ENCODE results near the gene HOXB9.

Gene HOXB9

DNA sequence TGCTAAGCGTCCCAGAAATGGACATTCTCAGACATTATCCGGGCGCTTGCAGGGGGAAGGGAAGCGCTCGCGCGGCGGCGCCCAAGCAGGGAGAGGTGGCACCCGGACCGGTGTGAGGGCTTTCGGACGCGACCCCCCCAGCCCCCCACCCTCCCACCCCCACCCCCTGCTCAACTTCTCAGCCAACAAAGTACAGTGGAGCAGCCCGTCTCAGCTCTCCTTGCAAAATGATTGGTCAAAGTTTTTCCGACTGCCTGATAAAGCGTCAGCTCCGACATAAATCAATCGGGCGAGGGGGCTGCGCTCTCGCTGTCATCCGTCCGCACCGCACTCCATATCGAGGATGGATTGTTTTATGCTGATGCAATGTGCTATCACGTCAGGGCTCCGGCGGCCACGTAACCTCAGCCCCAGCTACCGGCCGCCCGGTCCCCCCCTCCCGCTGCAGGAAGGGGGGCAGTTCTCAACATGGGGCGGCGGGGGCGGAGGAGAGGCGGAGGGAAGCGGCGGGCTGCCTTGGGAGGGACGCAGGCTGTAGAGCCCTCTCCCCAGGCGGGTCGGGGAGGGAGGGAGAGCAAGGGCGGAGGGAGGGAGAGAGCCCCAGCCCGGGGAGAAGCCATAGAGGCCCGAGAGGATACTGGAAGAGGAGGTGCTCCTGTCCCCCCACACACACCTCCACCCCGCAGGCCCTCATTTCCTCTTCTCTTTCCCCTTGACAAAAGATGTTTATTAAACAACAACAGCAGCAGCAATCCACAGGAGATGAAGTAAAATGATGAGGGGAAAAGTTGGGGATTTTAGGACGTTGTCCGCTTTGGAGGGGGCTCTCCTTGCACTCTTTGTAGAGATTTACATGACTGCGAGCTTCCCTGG, at the start of gene HOXB9:
Gene HOXB9 (minus strand): TSS at position 114 of the 873 bp plus-strand sequence. CDS start 89 bp downstream, at position 25.
- DNase-seq, result no peak

DNA sequence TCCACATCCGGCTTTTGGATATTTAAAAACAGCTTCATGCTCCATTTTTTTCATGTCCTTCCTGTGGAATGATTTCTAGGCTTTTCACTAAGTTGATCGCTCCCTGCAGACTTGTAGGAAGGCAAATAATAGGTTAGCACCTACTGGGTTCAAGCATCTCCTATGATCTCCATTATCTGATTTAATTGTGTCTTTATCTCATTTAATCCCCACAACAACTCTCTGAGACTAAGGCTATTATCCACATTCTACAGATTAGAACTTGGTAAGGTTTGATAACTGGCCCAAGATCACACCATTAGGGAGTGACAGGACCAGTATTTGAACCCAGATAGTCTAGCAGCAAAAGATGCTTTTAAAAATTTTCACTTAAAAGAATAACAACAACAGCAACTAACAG, 46.2 kb upstream of the HOXB9 start:
- no peak for DNase-seq

DNA sequence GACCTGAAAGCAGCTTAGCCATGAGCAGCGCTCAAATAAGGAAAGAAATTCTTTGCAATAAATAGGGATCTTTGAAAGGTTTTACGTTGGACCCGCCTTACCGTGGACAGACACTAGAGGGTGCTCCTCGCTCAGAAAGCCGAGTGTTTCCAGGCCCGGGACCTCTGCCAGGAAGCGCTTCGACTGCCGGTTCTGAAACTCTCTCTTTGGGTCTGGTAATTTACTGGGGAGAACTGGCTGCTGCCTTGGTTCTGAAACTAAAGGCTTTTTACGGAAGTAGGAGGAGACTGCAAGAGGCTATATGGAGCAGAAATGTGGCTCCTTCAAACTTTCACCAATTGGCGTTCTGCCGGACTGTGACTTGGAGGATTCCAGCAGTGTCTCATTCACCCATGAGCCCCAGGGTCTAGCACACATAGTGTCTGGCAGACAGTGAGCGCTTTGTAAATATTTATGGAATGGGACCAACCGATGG, 45.6 kb upstream of the HOXB9 start:
- DNase-seq, result peak; percentile 81

DNA sequence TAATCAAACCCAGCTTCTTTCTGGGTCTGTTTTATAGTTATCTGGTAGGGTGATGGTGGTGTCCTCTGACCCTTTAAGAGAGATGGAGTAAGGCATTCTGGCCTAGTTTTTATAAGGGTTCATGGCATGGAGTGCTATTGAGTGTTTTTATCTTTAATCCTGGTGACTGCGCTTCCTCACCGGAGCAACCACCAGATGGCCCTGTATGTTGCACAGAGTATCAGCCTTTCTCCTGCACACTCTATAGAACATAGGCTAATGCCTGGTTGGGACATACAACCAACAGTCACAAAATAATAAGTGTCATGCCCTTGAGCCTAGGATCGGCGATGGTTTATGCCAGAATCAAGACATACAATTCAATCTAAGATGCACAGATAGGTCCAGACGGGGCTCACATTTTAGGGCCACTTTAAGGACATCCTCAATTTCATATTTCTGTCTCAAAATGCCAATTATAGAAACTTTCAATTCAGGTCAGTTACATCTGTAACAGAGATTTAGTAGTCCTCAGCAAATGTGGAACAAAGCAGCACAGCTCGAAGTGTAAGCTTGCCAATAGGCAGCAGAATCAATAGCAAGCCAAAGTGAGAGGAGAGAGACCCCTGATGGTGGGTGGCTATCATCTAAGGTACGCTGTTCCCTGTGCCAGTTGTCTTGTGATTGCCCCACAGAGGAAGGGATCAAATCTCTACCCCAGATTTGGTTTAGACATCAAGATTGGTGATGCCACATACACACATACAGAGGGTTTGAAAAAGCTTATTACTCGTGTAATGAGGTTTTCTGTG, 37.2 kb upstream of the HOXB9 start:
- peak; percentile 11 for DNase-seq

DNA sequence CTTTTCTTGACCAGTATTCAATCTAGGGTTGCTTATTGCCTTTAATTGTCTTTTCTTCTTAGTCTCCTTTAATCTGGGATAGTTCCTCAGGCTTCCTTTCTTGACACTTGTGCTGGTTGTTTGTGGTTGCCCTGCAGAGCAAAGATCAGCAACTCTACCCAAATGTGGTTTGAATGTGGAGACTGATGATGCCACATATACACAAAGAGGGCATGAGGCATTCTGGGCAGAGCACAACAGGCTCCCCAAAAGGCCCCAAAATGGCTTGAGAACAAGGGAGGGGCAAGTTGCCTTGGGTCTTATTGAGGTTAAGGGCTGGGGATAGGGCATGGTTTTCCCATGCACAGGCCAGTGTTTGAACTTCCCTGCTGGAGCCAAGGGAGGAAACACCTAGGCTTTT, 29.8 kb upstream of the HOXB9 start:
- no peak for DNase-seq

DNA sequence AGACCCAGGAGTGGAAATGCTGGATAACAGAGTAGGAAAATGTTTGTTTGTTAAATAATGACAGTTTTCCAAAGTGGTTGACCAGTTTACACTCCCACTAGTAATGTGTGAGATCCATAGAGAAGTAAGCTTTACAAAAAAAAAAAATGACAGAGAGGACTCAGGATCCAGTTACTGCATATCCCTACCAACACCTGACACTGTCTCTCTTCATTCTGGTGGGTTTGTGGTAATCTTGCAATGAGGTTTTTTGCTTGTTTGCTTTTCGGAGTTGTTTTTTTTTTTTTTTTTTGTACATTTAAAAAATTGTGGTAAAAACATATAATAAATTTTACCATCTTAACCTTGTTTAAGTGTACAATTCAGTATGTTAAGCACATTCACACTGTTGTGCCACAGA, 23.6 kb upstream of the HOXB9 start:
- DNase-seq, result no peak

DNA sequence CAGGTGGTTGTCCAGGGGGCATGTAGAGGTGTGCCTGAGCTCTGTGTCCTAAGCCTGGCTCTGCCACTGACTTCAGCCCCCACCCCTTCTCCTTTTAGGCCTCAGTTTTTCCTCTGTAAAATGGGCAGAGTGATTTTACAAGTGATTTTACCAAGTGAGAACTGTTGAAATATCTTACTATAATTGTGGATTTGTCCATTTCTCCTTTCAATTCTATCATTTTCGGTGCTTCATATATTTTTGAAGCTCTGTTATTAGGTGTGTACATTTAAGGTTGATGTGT, 21.7 kb upstream of the HOXB9 start:
- no peak for DNase-seq

DNA sequence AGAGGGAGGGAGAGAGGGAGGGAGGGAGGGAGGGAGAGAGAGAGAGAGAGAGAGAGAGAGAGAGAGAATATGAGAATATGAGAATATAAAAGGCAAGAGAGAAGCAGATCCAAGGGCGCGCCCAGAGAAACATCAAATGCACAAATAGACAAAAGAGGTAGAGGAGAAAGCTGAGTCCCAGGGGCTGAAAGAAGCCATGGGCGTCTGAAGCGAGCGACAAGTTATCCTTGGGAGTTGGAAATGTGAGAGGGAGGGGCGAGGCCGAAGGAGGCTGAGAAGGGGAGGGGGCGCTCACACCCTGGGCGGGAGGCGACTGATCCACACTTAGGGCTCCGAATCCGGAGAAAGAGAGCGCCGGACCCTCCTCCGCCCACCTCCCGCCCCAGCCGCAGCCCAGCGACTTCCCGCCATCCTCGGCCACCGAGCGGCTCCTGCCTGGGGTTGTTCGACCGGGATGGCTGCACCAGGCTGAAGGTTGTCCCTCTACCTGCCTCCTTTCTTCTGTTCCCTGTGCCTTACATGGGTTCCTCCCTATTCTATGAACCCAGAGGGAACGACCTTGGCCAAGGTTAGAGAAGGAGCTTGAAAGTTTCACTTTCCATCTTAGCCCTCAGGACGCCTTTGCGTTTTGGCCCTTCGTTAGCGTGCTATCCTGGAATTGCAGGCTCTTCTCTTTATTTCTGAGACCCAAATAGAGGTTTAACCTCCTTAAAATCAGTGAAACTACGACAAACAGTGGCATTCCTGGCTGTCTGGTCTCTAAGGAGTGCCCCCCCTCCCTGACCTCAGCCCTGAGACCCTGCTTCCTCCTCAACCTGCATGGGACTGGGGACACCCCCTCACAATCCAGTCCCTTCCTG, 21.2 kb upstream of the HOXB9 start:
- no peak for DNase-seq

- no peak for DNase-seq
These were observed 20.3 kb upstream of the HOXB9 start for GRCh38 chr17:48646183-48647102.

DNA sequence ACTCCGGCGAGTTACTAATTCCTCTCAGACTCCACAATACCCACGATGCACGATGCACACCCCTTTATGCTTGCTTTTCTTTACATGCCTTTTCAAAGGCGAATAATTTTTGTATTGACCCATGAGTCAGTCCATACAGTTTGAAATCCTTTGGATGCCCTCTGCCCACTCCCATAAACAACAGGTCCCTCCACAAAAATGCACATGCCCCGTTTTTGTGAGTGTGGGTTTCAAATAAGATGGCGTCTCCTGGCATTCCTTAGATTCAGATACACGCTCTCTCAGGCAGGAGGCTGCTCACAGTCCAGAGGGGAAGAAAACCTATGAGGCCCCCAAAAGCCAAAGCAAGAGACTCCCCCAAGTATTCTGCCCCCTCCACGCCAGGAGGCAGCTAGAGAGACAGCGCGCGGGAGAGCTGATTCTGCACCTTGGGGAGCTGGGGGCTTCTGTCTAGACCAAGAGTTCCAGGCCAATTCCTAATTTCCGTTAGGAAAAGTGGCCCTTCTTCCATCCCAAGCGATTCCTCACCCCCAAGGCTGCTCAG, 19.6 kb upstream of the HOXB9 start:
- DNase-seq, result no peak

DNA sequence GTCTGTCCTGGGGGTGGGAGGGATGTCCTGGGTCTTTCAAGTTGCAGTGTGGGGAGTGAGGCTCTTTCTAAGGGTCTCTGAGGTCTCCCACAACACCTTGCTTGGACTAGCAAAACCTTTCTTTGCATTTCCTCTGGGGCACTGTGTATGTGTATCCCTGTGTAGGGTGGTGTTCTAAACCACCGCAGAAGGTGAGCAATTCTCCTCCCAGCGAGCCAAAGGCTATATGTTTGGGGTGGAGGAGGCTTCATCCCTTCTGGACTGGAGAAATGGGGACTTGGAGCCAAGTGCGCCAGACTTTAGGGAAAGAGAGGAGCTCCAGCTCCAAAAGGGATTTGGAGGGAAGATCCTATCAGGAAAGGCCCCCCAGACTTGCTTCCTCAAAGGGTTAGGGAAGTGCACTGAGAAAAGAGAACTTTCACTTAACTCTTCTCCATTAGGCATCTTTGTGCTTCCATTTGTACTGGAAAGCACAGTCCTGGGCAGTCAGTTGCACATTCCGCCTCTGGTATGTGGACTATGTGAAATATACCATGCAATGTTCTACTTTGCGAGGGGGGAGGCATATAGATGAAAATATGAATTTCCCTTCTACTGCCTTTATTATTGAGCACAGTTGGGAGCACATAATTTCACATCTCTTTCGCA, 18.9 kb upstream of the HOXB9 start:
- DNase-seq, result no peak

DNA sequence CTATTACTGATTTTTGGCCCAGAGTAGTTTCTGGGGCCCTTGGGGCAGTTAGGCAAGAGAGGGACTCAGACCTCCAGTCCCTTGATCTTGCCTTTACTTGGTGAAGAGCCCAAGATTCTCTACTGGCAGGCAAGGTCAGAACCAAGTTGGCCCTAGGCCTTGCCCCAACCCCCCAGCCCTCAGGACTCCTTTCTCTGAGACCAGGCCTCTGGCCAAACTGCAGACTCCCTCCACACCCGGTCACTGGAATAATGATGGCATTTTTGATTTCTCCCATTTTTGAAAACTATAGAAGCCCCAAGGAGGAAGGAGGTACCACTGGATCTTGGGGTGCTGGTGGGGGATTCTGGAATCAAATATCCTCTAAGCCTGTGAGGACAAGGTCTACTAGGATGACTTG, 18.0 kb upstream of the HOXB9 start:
- no peak for DNase-seq

DNA sequence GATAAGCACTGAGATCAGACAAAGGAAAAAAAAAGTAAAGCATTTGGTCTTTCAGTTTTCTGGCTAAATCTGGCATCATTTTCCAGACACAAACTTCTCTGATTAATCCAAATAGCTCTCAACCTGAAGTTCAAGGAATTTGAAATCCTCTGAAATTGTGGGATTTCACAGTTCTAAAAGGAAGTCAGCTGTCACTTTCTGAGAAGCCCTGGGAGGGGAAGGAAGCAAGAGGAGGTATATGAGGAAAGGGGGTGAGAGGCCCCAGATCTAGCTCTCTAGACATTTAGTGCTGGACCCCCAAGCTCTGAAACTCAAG, 17.5 kb upstream of the HOXB9 start:
- DNase-seq, result no peak

DNA sequence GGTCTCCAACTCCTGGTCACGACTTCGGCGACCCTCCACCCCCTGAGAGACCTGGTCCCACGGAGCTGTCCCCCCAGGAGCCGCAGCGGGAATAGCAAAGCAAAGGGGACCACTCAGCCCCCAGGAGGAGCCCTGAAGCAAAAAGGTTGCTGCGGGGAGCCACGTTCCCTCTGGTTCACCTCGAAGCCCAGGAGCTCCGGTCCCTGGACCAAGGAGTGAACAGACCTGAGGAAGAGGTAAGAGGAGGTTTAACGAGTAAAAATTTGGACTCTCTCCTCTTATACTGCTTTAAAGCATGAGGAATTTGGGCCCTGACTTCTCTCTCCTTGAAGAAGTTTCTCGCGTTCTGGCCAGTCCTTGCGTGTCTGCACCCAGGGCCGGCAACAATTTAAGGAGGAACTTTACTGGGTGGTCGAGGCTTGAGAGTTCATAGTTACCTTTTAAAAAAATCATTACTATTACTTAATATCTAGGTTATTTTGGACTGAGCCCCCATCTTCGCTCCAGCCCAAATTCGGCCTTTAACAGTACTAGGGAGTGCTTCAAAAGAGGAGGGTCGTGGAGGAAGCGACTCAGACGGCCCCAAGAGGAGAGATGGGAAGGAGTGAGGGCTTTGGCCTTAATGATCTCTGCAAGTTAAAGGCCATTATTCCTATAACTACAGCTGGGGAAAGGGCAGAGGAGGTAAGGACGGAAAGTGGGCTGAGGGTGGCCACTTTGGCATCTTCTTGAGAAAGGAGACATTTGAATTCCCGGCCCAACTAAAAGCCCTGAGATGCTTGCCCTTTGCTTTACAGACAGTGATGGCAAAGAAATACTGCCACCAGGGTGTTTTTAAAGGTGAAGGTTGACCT, 16.9 kb upstream of the HOXB9 start:
- DNase-seq, result no peak

DNA sequence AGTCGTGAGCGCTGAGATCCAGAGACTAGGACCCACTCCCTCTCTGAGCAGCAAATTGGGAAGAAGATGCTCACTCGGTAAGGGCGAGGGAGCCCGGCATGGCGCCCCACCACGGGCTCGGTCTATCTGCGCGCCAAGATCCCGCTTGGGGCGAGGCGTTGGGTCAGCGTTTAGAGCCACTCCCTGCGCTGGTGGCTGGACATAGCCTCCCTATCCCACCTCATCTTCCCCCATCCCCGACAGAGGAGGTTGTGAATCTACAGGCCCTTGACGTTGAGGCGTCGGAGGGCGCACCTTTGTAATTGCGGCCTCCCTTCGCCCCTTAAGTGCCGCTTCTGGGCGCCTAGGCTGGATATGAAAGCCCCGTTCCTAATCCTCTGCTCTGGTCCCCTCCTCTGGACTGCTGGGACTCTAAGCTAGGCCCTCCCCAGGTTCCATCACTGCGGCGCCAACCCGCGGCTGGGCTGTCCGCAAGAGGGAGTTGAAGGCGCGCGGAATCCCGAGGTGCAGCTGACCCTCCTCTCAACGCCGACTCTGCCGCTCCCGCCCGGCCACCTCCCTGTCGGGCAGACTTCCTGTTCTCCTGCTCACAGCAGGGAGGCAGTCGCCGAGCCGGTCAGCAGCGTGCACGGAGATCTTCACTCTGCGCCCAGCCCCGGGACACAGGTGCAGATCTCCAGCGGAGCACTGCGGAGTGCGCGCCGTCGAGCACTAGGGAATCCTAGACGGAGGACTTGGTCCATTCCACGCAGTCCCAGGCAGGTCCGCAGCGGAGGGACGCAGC, 16.1 kb upstream of the HOXB9 start:
- no peak for DNase-seq

DNA sequence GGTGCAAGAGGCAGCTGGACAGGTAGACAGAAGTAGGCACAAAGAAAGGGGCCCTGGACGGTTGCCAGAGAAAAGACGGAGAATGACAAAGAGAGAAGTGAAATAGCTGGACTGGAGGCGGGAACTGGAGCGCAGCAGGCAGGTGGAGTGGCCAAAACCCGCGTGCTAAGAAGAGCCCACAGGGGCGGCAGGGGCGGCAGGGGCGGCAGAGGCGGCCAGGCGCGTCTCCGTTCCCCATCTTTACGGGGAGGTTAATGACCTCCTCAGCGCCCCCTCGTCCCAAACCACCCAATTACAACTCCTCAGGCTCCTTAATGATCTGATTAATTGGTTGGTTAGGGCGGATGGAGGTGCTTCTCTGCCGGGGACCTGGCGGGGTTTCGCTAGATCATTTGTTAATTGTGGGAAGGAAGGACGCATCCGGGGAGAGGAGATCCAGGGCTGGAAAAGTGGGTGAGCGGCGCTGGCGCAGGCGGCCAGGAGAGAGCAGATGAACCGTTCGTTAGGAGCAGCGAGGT, 15.4 kb upstream of the HOXB9 start:
- DNase-seq, result no peak

- DNase-seq, result no peak
These were observed 14.7 kb upstream of the HOXB9 start for GRCh38 chr17:48640858-48641180.

GRCh38 chr17:48639982-48640857, 14.1 kb upstream of the HOXB9 start:
- DNase-seq, result no peak

- DNase-seq, result no peak
These were observed 13.0 kb upstream of the HOXB9 start for GRCh38 chr17:48639136-48639535.

Measured in hematopoietic multipotent progenitor cell treated with erythropoietin and hydrocortisone succinate and interleukin-3 and kit ligand, for 6 days (in vitro differentiated cells).